ENCODE measurements around the gene RUSF1.

DNA sequence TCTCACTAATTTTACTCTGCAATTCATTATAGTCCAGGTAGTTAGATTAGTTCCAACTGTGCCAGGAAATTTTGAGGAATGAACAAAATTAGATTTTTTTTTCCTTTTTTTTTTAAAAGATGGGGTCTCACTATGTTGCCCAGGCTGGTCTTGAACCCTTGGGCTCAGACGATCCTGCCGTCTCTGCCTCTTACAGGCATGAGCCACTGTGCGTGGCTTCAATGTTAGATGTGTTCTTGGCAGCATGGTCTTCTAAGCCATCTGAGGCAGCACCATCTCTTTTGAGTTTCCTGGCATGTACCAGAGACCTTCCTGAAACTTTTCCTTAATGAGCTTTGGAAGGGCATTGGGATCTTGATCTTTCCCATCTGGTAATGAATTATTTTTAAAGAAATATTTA is 16.9 kb upstream of the RUSF1 start:
- TF ChIP-seq, protein P1, sequence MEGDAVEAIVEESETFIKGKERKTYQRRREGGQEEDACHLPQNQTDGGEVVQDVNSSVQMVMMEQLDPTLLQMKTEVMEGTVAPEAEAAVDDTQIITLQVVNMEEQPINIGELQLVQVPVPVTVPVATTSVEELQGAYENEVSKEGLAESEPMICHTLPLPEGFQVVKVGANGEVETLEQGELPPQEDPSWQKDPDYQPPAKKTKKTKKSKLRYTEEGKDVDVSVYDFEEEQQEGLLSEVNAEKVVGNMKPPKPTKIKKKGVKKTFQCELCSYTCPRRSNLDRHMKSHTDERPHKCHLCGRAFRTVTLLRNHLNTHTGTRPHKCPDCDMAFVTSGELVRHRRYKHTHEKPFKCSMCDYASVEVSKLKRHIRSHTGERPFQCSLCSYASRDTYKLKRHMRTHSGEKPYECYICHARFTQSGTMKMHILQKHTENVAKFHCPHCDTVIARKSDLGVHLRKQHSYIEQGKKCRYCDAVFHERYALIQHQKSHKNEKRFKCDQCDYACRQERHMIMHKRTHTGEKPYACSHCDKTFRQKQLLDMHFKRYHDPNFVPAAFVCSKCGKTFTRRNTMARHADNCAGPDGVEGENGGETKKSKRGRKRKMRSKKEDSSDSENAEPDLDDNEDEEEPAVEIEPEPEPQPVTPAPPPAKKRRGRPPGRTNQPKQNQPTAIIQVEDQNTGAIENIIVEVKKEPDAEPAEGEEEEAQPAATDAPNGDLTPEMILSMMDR (conservative IDR thresholded peaks at IDR 0.05 in 1 of 2, IDR thresholded peaks at IDR 0.05 in 1 of 2; ENCODE audit: extremely low read depth in 1 of 2, insufficient read depth in 1 of 2, low read depth in 1 of 2, low read length in 2 of 2) = no peak
- TF ChIP-seq EZH2 (IDR thresholded peaks at IDR 0.05; ENCODE audit: borderline replicate concordance, low read length) = no peak

All from mammary epithelial cell (primary cell).